ENCODE data around the gene NCOA3. TPM values are rescaled to one million over a fixed set of nuclear protein-coding genes. Genes with fewer than 3 reads are reported as not detected.
"Not testable (repeated sequence)": the region's sequence is repeated elsewhere in the genome, so short reads cannot be mapped to it uniquely, and the experiment has no call there.

Gene NCOA3
- total and polyA plus RNA-seq, 2 donors (not counting 1 experiment from before 2014, with no cell fraction given), result 22.3 to 23.1 TPM

GRCh38 chr20:47503685-47504084 is 2.0 kb downstream of the NCOA3 start:
- peaks cover 47% of the 10 kb centered on the region for H3K79me2 ChIP-seq (ENCODE audit: control insufficient read depth, insufficient read depth, low read length)
- H4K20me1 ChIP-seq (ENCODE audit: control insufficient read depth, extremely low read depth, insufficient read depth, low read length), result no peaks in the 10 kb centered on the region
- H2AFZ ChIP-seq (ENCODE audit: low read length), result no peak overlapping the region
- no peak overlapping the region for H3K27ac ChIP-seq (ENCODE audit: insufficient read depth, low read length)
- TF ChIP-seq CTCF (conservative IDR thresholded peaks at IDR 0.05 in 1 of 2, IDR thresholded peaks at IDR 0.05 in 1 of 2; ENCODE audit: low read depth in 1 of 2, low read length in 2 of 2) (no peak), EZH2 (IDR thresholded peaks at IDR 0.05; ENCODE audit: low read length, missing control alignments) (no peak)
- no peak for DNase-seq (ENCODE audit: low read depth in 2 of 2)
- no peaks in the 10 kb centered on the region for H3K4me1 ChIP-seq (ENCODE audit: control insufficient read depth, extremely low read depth, insufficient read depth, low read length)
- H3K9me3 ChIP-seq (ENCODE audit: control insufficient read depth, insufficient read depth, low read depth, low read length), result no peaks in the 10 kb centered on the region
- peak overlapping the region in 3 of 4 experiments; percentile 93 to 98 (median 95) for H3K4me3 ChIP-seq (replicated peaks in 1 of 4; ENCODE audit: control extremely low read depth in 1 of 4, insufficient read depth in 1 of 4, low read depth in 3 of 4, low read length in 4 of 4)
- no peak overlapping the region for H3K9ac ChIP-seq (ENCODE audit: insufficient read depth, low read length)
- H3K36me3 ChIP-seq (ENCODE audit: control insufficient read depth, insufficient read depth, low read length), result no peaks in the 10 kb centered on the region
- H3K4me2 ChIP-seq (ENCODE audit: extremely low read depth, insufficient read depth, low read length), result peak overlapping the region; percentile 85
- no peaks in the 10 kb centered on the region for H3K27me3 ChIP-seq (ENCODE audit: control insufficient read depth, insufficient read depth, low read length)

GRCh38 chr20:47506335-47506734 is 4.6 kb downstream of the NCOA3 start:
- Histone ChIP-seq H3K27ac (ENCODE audit: insufficient read depth, low read length) (no peak overlapping the region), H3K36me3 (ENCODE audit: control insufficient read depth, insufficient read depth, low read length) (no peaks in the 10 kb centered on the region), H2AFZ (ENCODE audit: low read length) (no peak overlapping the region), H3K9me3 (ENCODE audit: control insufficient read depth, insufficient read depth, low read depth, low read length) (no peaks in the 10 kb centered on the region), H3K9ac (ENCODE audit: insufficient read depth, low read length) (no peak overlapping the region), H3K79me2 (ENCODE audit: control insufficient read depth, insufficient read depth, low read length) (peaks cover 61% of the 10 kb centered on the region), H3K4me2 (ENCODE audit: extremely low read depth, insufficient read depth, low read length) (no peak overlapping the region), H3K4me3 (replicated peaks in 1 of 4; ENCODE audit: control extremely low read depth in 1 of 4, insufficient read depth in 1 of 4, low read depth in 3 of 4, low read length in 4 of 4) (no peak overlapping the region), H3K27me3 (ENCODE audit: control insufficient read depth, insufficient read depth, low read length) (no peaks in the 10 kb centered on the region), H3K4me1 (ENCODE audit: control insufficient read depth, extremely low read depth, insufficient read depth, low read length) (no peaks in the 10 kb centered on the region), H4K20me1 (ENCODE audit: control insufficient read depth, extremely low read depth, insufficient read depth, low read length) (no peaks in the 10 kb centered on the region)
- no peak for DNase-seq (ENCODE audit: low read depth in 2 of 2)
- TF ChIP-seq CTCF (conservative IDR thresholded peaks at IDR 0.05 in 1 of 2, IDR thresholded peaks at IDR 0.05 in 1 of 2; ENCODE audit: low read depth in 1 of 2, low read length in 2 of 2), result no peak
- TF ChIP-seq EZH2 (IDR thresholded peaks at IDR 0.05; ENCODE audit: low read length, missing control alignments), result no peak

GRCh38 chr20:47506850-47507249 is 5.2 kb downstream of the NCOA3 start:
- H3K4me1 ChIP-seq (ENCODE audit: control insufficient read depth, extremely low read depth, insufficient read depth, low read length), result no peaks in the 10 kb centered on the region
- DNase-seq (ENCODE audit: low read depth in 2 of 2), result no peak
- no peak overlapping the region for H3K27ac ChIP-seq (ENCODE audit: insufficient read depth, low read length)
- TF ChIP-seq CTCF (conservative IDR thresholded peaks at IDR 0.05 in 1 of 2, IDR thresholded peaks at IDR 0.05 in 1 of 2; ENCODE audit: low read depth in 1 of 2, low read length in 2 of 2) (no peak), EZH2 (IDR thresholded peaks at IDR 0.05; ENCODE audit: low read length, missing control alignments) (no peak)
- H3K9me3 ChIP-seq (ENCODE audit: control insufficient read depth, insufficient read depth, low read depth, low read length), result no peaks in the 10 kb centered on the region
- no peak overlapping the region for H3K4me3 ChIP-seq (replicated peaks in 1 of 4; ENCODE audit: control extremely low read depth in 1 of 4, insufficient read depth in 1 of 4, low read depth in 3 of 4, low read length in 4 of 4)
- no peaks in the 10 kb centered on the region for H4K20me1 ChIP-seq (ENCODE audit: control insufficient read depth, extremely low read depth, insufficient read depth, low read length)
- peaks cover 64% of the 10 kb centered on the region for H3K79me2 ChIP-seq (ENCODE audit: control insufficient read depth, insufficient read depth, low read length)
- no peaks in the 10 kb centered on the region for H3K27me3 ChIP-seq (ENCODE audit: control insufficient read depth, insufficient read depth, low read length)
- no peak overlapping the region for H3K9ac ChIP-seq (ENCODE audit: insufficient read depth, low read length)
- H3K4me2 ChIP-seq (ENCODE audit: extremely low read depth, insufficient read depth, low read length), result no peak overlapping the region
- no peaks in the 10 kb centered on the region for H3K36me3 ChIP-seq (ENCODE audit: control insufficient read depth, insufficient read depth, low read length)
- no peak overlapping the region for H2AFZ ChIP-seq (ENCODE audit: low read length)

GRCh38 chr20:47507275-47507981 is 5.7 kb downstream of the NCOA3 start:
- H3K27me3 ChIP-seq (ENCODE audit: control insufficient read depth, insufficient read depth, low read length); H3K36me3 ChIP-seq (ENCODE audit: control insufficient read depth, insufficient read depth, low read length); H3K9me3 ChIP-seq (ENCODE audit: control insufficient read depth, insufficient read depth, low read depth, low read length); DNase-seq (ENCODE audit: low read depth in 2 of 2); H3K4me2 ChIP-seq (ENCODE audit: extremely low read depth, insufficient read depth, low read length); H4K20me1 ChIP-seq (ENCODE audit: control insufficient read depth, extremely low read depth, insufficient read depth, low read length); H2AFZ ChIP-seq (ENCODE audit: low read length); H3K4me1 ChIP-seq (ENCODE audit: control insufficient read depth, extremely low read depth, insufficient read depth, low read length); H3K9ac ChIP-seq (ENCODE audit: insufficient read depth, low read length); H3K4me3 ChIP-seq (replicated peaks in 1 of 4; ENCODE audit: control extremely low read depth in 1 of 4, insufficient read depth in 1 of 4, low read depth in 3 of 4, low read length in 4 of 4); H3K27ac ChIP-seq (ENCODE audit: insufficient read depth, low read length): not testable (repeated sequence)
- H3K79me2 ChIP-seq (ENCODE audit: control insufficient read depth, insufficient read depth, low read length), result peaks cover 61% of the 10 kb centered on the region
